ENCODE measurements around the gene GRIN2A.

Gene GRIN2A

GRCh38 chr16:10182222-10183053 lies at the start of gene GRIN2A:
Gene GRIN2A (minus strand): TSS chr16:10182428. CDS start chr16:10180411, 2,017 bp downstream.
- no peak for DNase-seq

GRCh38 chr16:10231563-10231962 lies 49.3 kb upstream of the GRIN2A start:
- DNase-seq, result no peak

- DNase-seq, result no peak
Measured at GRCh38 chr16:10228779-10229178, 46.6 kb upstream of the GRIN2A start.

GRCh38 chr16:10226987-10227306 lies 44.7 kb upstream of the GRIN2A start:
- no peak for DNase-seq

- DNase-seq, result no peak
Measured at GRCh38 chr16:10226141-10226986, 44.1 kb upstream of the GRIN2A start.

GRCh38 chr16:10225653-10226052 lies 43.4 kb upstream of the GRIN2A start:
- no peak for DNase-seq

- no peak for DNase-seq
Measured at GRCh38 chr16:10224850-10225249, 42.6 kb upstream of the GRIN2A start.

GRCh38 chr16:10220942-10221341 lies 38.7 kb upstream of the GRIN2A start:
- DNase-seq, result no peak

GRCh38 chr16:10219742-10220141 lies 37.5 kb upstream of the GRIN2A start:
- no peak for DNase-seq

GRCh38 chr16:10218490-10219206 lies 36.4 kb upstream of the GRIN2A start:
- DNase-seq, result no peak

- no peak for DNase-seq
Measured at GRCh38 chr16:10213748-10214147, 31.5 kb upstream of the GRIN2A start.

GRCh38 chr16:10210944-10211343 lies 28.7 kb upstream of the GRIN2A start:
- DNase-seq, result no peak

GRCh38 chr16:10206865-10207264 lies 24.6 kb upstream of the GRIN2A start:
- no peak for DNase-seq

GRCh38 chr16:10206215-10206614 lies 24.0 kb upstream of the GRIN2A start:
- DNase-seq, result no peak

GRCh38 chr16:10205688-10206087 lies 23.5 kb upstream of the GRIN2A start:
- DNase-seq, result no peak

GRCh38 chr16:10202649-10203048 lies 20.4 kb upstream of the GRIN2A start:
- DNase-seq, result no peak

GRCh38 chr16:10200637-10201586 lies 18.7 kb upstream of the GRIN2A start:
- DNase-seq, result no peak

- no peak for DNase-seq
Measured at GRCh38 chr16:10196999-10197398, 14.8 kb upstream of the GRIN2A start.

GRCh38 chr16:10191096-10191495 lies 8.9 kb upstream of the GRIN2A start:
- DNase-seq, result no peak

GRCh38 chr16:10189861-10190390 lies 7.7 kb upstream of the GRIN2A start:
- no peak for DNase-seq

- no peak for DNase-seq
Measured at GRCh38 chr16:10188236-10188635, 6.0 kb upstream of the GRIN2A start.

Measured in SW 1271 (cell line).